Astrocyte of the spinal cord (primary cell): Measurements from ENCODE around the gene EDAR.

Experiments
- DNase-seq: peaks from one replicate; pipeline ENCODE4 v3.0.0; 2011; ENCODE audit warnings: low read depth, low spot score
- H3K4me3 ChIP-seq: 2 replicates; pipeline ENCODE4 v1.5.1; 2011; ENCODE audit warnings: low read depth, mild to moderate bottlenecking, low read length, moderate library complexity
- in situ Hi-C: cut with HindIII; loops from 2 replicates; pipeline ENCODE4 v1.10.0; 2017; ENCODE audit warnings: low sequenced_read_pairs
- TF ChIP-seq, protein P1 (sequence below): IDR thresholded peaks from 2 replicates; pipeline ENCODE4 v1.5.1; 2012; ENCODE audit warnings: low read depth, mild to moderate bottlenecking, low read length, inconsistent platforms

The EDAR gene

GRCh38 chr2:108935271-108935741 is 53.7 kb downstream of the EDAR start:
- no peak for DNase-seq
- no peak overlapping the region for H3K4me3 ChIP-seq
- in situ Hi-C loops, result no loop called here
- TF ChIP-seq, protein P1, sequence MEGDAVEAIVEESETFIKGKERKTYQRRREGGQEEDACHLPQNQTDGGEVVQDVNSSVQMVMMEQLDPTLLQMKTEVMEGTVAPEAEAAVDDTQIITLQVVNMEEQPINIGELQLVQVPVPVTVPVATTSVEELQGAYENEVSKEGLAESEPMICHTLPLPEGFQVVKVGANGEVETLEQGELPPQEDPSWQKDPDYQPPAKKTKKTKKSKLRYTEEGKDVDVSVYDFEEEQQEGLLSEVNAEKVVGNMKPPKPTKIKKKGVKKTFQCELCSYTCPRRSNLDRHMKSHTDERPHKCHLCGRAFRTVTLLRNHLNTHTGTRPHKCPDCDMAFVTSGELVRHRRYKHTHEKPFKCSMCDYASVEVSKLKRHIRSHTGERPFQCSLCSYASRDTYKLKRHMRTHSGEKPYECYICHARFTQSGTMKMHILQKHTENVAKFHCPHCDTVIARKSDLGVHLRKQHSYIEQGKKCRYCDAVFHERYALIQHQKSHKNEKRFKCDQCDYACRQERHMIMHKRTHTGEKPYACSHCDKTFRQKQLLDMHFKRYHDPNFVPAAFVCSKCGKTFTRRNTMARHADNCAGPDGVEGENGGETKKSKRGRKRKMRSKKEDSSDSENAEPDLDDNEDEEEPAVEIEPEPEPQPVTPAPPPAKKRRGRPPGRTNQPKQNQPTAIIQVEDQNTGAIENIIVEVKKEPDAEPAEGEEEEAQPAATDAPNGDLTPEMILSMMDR, result no peak

DNA sequence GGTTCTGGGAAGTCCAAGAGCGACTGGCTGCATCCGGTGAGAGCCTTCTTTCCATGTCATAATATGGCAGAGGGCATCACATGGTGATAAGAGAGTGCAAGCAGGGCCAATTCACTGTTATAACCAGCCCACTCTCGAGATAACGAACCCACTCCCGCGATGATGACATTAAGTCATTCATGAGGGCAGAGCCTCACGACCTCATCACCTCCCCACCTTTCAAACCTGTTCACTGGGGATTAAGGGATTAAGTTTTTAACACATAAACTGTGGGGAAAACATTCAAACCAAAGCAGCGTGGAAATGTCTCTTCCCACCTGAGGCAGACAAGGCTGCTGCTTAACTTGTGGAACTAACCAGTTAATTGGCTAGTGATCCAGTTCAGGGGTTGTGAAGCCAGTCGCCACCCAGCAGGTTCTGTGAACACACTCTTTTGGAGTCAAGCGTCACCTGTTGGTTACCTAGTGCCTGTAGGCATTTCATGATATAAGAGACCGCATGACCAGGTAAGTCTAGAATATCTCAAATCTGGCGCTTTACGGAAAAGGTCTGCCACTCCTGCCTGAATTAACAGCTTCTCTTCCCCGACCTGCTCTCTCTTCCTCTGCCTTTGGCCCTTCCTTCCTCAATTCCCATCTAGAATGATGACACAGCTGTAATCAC is 54.3 kb downstream of the EDAR start:
- TF ChIP-seq, protein P1, result no peak
- in situ Hi-C loops, result no loop called here
- DNase-seq, result no peak
- H3K4me3 ChIP-seq, result no peak overlapping the region

DNA sequence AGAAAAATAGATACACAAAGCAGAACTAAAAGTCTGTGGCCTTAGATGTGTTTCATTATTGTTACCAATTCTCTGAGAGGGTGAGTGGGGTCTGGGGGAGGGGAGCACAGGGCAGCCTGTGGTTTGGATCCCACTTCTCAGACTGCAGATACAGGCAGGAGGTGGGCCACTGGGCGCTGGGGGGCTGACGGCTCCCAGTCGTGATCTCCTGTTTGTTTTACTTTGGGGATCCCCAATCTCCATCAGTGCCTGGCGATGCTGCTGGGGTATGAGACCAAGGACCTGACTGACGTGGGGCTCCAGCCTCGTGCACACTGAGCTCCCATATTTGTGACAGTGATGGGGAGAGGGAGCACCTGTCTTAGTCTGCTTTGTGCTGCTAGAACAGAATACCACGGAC is 54.9 kb downstream of the EDAR start:
- no peak overlapping the region for H3K4me3 ChIP-seq
- no peak for DNase-seq
- in situ Hi-C loops, result no loop called here
- TF ChIP-seq, protein P1, result no peak

GRCh38 chr2:108933691-108934117 is 55.3 kb downstream of the EDAR start:
- TF ChIP-seq, protein P1, result no peak
- no peak for DNase-seq
- in situ Hi-C loops, result no loop called here
- no peak overlapping the region for H3K4me3 ChIP-seq

GRCh38 chr2:108932736-108933332 is 56.2 kb downstream of the EDAR start:
- no peak for DNase-seq
- no peak overlapping the region for H3K4me3 ChIP-seq
- in situ Hi-C loops, result no loop called here
- TF ChIP-seq, protein P1, result no peak

GRCh38 chr2:108931372-108931771 is 57.6 kb downstream of the EDAR start:
- in situ Hi-C loops, result no loop called here
- no peak overlapping the region for H3K4me3 ChIP-seq
- TF ChIP-seq, protein P1, result no peak
- DNase-seq, result no peak
